GM03348 (cell line): ENCODE results near the gene AK2.
"Not testable (repeated sequence)": the region's sequence is repeated elsewhere in the genome, so short reads cannot be mapped to it uniquely, and the experiment has no call there.

Experiments used
- DNase-seq: peaks from one replicate; pipeline ENCODE4 v3.0.0; 2012; ENCODE audit warnings: low spot score

The AK2 gene

DNA sequence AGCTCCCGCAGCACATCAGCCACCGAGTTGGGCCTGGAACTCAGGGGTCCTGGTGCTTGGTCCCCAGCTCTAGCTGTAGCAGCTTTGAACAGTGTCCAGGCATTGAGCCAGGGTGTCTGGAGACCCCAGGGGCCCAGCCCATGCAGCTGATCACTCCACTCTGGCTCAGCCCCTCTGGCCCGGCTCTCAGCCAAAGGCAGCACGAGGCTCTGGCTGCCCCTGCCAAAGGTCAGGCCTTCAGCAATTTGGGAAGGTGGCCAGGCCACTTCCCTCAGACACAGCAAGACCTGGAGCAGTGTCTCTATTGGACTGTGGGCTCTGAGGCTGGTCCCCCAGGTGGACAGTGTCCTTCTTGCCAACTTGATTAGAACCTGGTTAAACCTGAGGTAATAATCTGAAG lies 37.7 kb downstream of the AK2 start:
- DNase-seq, result no peak

GRCh38 chr1:32998064-32998463 lies 38.6 kb downstream of the AK2 start:
- DNase-seq, result no peak

DNA sequence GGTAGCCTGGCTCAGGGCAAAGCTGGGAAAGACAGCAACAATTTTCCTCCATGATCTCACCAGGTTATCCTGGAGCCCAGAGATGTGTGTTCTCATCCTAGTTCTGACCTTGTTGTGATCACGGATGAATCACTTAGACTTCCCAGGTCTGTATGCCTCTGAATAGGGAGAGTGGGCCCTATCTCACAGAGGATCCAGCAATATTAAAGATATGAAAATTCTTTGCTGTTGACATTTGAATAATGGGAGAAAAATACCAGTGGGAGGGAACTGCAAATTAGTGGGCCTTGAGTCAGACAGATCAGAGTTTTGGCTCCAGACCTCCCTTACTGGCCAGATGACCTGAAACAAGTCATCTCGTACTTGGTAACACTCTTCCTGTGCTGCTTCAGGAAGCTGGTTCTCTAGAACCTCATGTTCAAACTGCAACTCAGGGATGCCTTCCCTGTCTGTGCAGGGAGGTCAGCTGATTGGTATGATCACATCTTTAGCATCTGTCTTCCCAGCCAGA lies 39.2 kb downstream of the AK2 start:
- peak; percentile 76 for DNase-seq

DNA sequence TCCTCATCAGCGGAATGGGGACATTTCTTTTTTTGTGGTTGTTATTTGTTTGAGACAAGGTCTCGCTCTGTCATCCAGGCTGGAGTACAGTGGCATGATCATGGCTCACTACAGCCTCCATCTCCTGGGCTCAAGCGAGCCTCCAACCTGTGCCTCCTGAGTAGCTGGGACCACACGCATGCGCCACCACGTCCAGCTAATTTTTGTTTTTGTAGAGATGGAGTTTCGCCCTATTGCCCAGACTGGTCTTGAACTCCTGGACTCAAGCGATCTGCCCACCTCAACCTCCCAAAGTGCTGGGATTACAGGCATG lies 43.4 kb downstream of the AK2 start:
- DNase-seq, result not testable (repeated sequence)

DNA sequence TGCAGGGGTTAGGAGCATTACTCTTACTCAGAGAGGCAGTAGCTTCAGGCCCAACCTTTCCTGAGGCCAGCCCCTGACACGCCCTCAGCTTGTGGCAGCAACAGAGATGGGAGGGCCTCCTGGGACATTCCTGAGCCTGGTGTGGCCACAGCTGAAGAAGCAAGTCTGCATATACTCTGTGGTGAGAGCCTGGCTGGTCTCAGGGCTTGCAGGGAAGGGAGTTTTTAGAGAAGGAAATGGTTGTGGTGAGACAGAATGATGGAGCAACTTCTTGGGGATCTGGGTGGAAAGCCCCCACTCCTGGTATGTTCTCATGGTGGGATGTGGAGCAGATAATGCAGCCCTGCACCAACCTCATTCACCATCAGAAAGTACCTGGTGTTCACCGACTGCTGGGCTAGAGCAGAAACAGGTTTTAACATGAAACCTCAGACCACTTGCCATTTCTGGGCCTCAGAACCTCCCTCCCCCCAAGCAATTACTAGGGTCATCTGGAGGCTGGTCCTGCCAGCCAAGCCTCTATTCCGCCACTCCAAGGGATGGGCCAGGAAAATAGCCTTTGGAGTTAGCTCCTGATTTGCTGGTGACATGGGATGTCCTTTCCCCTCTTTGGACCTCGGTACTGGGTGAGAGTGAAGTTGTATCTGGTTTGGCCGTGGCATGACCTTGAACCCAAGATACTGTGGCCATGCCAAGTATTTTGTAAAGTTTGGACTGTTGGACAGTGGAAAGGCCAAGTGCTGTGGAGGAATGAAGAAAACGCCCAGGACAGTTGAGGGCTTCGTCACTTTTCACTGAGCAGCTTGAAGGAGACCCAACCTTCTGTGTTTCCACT lies 44.0 kb downstream of the AK2 start:
- peak; percentile 94 for DNase-seq

GRCh38 chr1:32991819-32992488 lies 44.7 kb downstream of the AK2 start:
- no peak for DNase-seq

- no peak for DNase-seq
Measured at GRCh38 chr1:32991386-32991785, 45.3 kb downstream of the AK2 start.

GRCh38 chr1:32990887-32991286 lies 45.8 kb downstream of the AK2 start:
- no peak for DNase-seq

GRCh38 chr1:32989160-32990050 lies 47.3 kb downstream of the AK2 start:
- peak; percentile 85 for DNase-seq

DNA sequence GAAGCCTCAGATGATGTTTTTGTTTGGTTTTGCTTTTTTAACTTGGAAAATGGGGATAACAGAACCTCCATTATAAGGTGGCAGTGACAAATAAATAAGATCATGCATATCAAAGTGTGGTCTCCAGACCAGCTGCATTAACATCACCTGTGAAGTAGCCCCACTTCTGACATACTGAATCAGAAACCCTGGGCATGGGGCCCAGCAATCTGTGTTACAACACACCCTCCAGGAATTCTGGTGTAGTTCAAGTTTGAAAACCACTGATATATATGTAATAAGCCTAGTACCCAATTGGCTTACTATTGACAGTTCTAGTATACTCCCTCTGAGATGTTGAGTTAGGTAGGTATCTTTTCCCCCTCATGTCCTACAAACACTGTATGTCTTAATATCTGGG lies 48.0 kb downstream of the AK2 start:
- DNase-seq, result peak; percentile 46

GRCh38 chr1:32985226-32985625 lies 51.5 kb downstream of the AK2 start:
- no peak for DNase-seq

GRCh38 chr1:32984455-32985171 lies 52.1 kb downstream of the AK2 start:
- peak; percentile 65 for DNase-seq

DNA sequence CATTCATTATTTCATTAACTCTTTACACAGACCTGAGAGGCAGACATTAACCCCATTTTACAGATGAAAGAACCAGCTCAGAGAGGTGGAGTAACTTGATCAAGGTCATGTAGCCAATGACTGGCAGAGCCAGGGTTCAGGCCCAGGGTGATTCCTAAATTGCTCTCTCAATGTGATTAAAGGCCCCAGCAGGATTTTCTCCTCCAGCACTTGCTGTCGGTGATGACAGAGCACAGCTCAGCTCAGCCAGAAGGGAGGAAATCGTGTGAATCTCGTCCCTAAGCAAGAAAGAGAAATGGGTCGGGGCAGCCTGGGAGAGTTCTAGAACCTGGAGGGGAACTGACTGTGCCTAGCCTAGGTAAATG lies 52.6 kb downstream of the AK2 start:
- no peak for DNase-seq

- no peak for DNase-seq
Measured at GRCh38 chr1:32983020-32983419, 53.7 kb downstream of the AK2 start.

GRCh38 chr1:32981003-32981901 lies 55.4 kb downstream of the AK2 start:
- peak; percentile 69 for DNase-seq

- DNase-seq, result no peak
Measured at GRCh38 chr1:32980080-32980479, 56.6 kb downstream of the AK2 start.

DNA sequence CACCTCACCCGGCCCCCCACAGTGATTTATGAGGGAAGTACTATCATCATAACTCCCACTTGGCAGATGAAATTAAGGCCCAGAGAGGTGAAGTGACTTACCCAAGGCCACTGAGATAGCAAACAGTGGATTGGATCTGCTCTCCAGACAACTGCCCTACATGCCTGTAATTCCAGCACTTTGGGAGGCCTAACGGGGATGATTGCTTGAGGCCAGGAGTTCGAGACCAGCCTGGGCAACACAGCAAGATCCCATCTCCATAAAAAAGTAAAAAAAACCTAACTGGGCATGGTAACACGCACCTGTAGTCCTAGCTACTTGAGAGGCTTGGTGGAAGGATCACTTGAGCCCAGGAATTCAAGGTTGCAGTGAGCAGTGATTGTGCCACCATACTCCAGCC lies 57.8 kb downstream of the AK2 start:
- DNase-seq, result no peak

DNA sequence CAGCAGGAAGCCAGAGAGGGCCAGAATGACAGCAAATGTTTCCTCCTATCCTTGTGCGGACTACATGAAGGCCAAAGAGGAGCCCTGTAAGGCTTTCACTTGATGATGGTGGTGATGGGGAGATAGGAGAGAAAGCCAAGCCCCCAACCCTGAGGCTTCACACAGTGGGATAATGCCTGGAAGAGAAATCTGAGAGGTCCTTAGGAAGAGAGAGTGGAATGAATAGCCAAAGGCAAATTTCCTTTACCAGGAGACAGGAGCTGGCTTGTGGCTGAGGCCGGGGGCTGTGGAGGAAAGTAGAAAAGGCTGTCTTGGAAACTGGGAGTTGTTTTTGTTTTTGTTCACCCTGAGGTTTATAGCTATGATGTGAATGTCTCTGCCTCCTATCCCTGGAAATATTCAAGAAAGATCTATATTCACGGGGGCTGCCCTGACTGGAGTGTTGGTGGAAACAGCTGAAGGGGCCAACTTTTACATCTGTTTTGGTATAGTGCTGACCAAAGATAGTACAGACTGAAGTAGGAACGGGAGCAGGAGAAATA lies 59.1 kb downstream of the AK2 start:
- DNase-seq, result no peak

DNA sequence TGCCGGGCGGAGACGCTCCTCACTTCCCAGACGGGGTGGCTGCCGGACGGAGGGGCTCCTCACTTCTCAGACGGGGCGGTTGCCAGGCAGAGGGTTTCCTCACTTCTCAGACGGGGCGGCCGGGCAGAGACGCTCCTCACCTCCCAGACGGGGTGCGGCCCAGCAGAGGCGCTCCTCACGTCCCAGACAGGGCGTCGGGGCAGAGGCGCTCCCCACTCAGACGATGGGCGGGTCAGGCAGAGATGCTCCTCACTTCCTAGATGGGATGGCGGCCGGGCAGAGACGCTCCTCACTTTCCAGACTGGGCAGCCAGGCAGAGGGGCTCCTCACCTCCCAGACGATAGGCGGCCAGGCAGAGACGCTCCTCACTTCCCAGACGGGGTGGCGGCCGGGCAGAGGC lies 61.6 kb downstream of the AK2 start:
- not testable (repeated sequence) for DNase-seq

DNA sequence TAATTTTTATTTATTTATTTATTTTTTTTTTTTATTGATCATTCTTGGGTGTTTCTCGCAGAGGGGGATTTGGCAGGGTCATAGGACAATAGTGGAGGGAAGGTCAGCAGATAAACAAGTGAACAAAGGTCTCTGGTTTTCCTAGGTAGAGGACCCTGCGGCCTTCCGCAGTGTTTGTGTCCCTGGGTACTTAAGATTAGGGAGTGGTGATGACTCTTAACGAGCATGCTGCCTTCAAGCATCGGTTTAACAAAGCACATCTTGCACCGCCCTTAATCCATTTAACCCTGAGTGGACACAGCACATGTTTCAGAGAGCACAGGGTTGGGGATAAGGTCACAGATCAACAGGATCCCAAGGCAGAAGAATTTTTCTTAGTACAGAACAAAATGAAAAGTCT lies 63.2 kb downstream of the AK2 start:
- DNase-seq, result not testable (repeated sequence)
